AG04449 (cell line): Measurements from ENCODE around the gene DENND6A.

Experiments used
- CTCF ChIA-PET: fragments of 350-600 bp; formaldehyde crosslinking; extraction: SDS; loops from one replicate; lab custom pipeline; 2021; ENCODE audit warnings: antibody characterized with exemption; lab: Yijun Ruan, JAX
- POLR2A ChIA-PET: fragments of 400-600, 350-600 bp; formaldehyde crosslinking; extraction: SDS; loops from one replicate; lab custom pipeline; 2020; ENCODE audit warnings: antibody characterized with exemption, inconsistent platforms; lab: Yijun Ruan, JAX
- DNase-seq: peaks from one replicate; pipeline ENCODE4 v3.0.0-alpha.2; 2010; ENCODE audit warnings: low read depth, low spot score
- H3K4me3 ChIP-seq: 2 replicates; pipeline ENCODE4 v1.5.1; 2011; ENCODE audit warnings: low read depth, mild to moderate bottlenecking, control low read depth, low read length
- CTCF ChIP-seq: IDR thresholded peaks from one replicate; pipeline ENCODE4 v1.5.1; 2011; ENCODE audit warnings: mild to moderate bottlenecking, moderate library complexity, low read length, control low read depth, inconsistent platforms; ENCODE audit not compliant: insufficient read depth; ENCODE audit errors: missing control alignments

Gene DENND6A

GRCh38 chr3:57587905-57588304, 105.0 kb downstream of the DENND6A start:
- POLR2A ChIA-PET = no interaction called here
- TF ChIP-seq CTCF = no peak
- no peak for DNase-seq
- CTCF ChIA-PET = no interaction called here
- no peak overlapping the region for H3K4me3 ChIP-seq

- H3K4me3 ChIP-seq = no peak overlapping the region
- no peak for TF ChIP-seq CTCF
- POLR2A ChIA-PET = interaction anchor here (1.3 kb wide), 1 partner anchor 11 kb away, joined by 4 read pairs; the partner anchor contains the start of gene ARF4
- CTCF ChIA-PET = interaction anchor here (0.9 to 1.4 kb wide), 2 partner anchors 10 to 266 kb away, joined by 4 read pairs; no protein-coding TSS in a partner anchor
- no peak for DNase-seq
Observed at GRCh38 chr3:57586778-57587177, 106.1 kb downstream of the DENND6A start.

- TF ChIP-seq CTCF = no peak
- ChIA-PET CTCF (no interaction called here), POLR2A (interaction anchor here (0.8 kb wide), 1 partner anchor 14 kb away, joined by 3 read pairs; the partner anchor contains the start of gene ARF4)
- DNase-seq = no peak
- no peak overlapping the region for H3K4me3 ChIP-seq
Observed at GRCh38 chr3:57583544-57583943, 109.3 kb downstream of the DENND6A start.

GRCh38 chr3:57582474-57583168, 110.3 kb downstream of the DENND6A start:
- no peak for DNase-seq
- no peak for TF ChIP-seq CTCF
- no peak overlapping the region for H3K4me3 ChIP-seq
- POLR2A ChIA-PET = interaction anchor here (0.8 kb wide), 1 partner anchor 15 kb away, joined by 3 read pairs; the partner anchor contains the start of gene ARF4
- CTCF ChIA-PET = no interaction called here

- ChIA-PET CTCF (interaction anchor here (0.6 to 1.5 kb wide), 6 partner anchors 14 to 276 kb away, joined by 3 to 5 read pairs (median 3); no protein-coding TSS in a partner anchor), POLR2A (interaction anchor here (0.6 kb wide), 1 partner anchor 22 kb away, joined by 3 read pairs; the partner anchor contains the start of gene PDE12)
- no peak for DNase-seq
- TF ChIP-seq CTCF = no peak
- H3K4me3 ChIP-seq = no peak overlapping the region
Observed at GRCh38 chr3:57577801-57578200, 115.1 kb downstream of the DENND6A start.

- no peak for DNase-seq
- no peak for TF ChIP-seq CTCF
- CTCF ChIA-PET = no interaction called here
- POLR2A ChIA-PET = interaction anchor here (0.6 kb wide), 1 partner anchor 13 kb away, joined by 3 read pairs; no protein-coding TSS in a partner anchor
- H3K4me3 ChIP-seq = no peak overlapping the region
Observed at GRCh38 chr3:57575966-57576626, 116.8 kb downstream of the DENND6A start.
